A549 (cell line): ENCODE data around the gene DCHS2. TPM values are rescaled to one million over a fixed set of nuclear protein-coding genes. Genes with fewer than 3 reads are reported as not detected.

Experiments
- ATAC-seq, 2 experiments: fragments of 200-7000 bp in 1 of 2; fragments of >200 bp in 1 of 2; cut with Nextera tagmentation in 1 of 2; cut with Tn5 transposase in 1 of 2; 3 replicates each; pipeline versions ENCODE4 v1.8.0 to v1.9.1; 2018 to 2020; ENCODE audit warnings: mild to moderate bottlenecking in 1 of 2, moderate library complexity in 1 of 2
- CTCF ChIA-PET: fragments of 300-600 bp; sonication (Branson Sonifier 250); formaldehyde crosslinking; extraction: SDS; loops from one replicate; lab custom pipeline; 2021; ENCODE audit warnings: antibody characterized with exemption, inconsistent platforms; lab: Yijun Ruan, JAX
- POLR2A ChIA-PET: fragments of 350-600 bp; formaldehyde crosslinking; extraction: SDS; loops from one replicate; lab custom pipeline; 2021; ENCODE audit warnings: antibody characterized with exemption, inconsistent platforms; lab: Yijun Ruan, JAX
- DNase-seq, 2 experiments: peaks; one replicate each; pipeline versions ENCODE4 v3.0.0 to v3.0.0-alpha.2; 2011 to 2016; ENCODE audit warnings: low read depth in 1 of 2, low spot score in 1 of 2
- FAIRE-seq: peaks from 2 replicates; lab custom pipeline; 2011; peaks lifted over from hg19 to GRCh38; lab: Jason Lieb, UNC
- H3K27ac ChIP-seq, 2 experiments: fragments of >200 bp; sonication (Bioruptor Twin); formaldehyde crosslinking; 3 replicates each; pipeline ENCODE4 v1.5.1; 2016 to 2017
- H3K4me1 ChIP-seq: fragments of >200 bp; sonication (Bioruptor Twin); formaldehyde crosslinking; 3 replicates; pipeline ENCODE4 v1.6.1; 2016
- H3K4me2 ChIP-seq: fragments of >200 bp; sonication (Bioruptor Twin); formaldehyde crosslinking; 3 replicates; pipeline ENCODE4 v1.6.1; 2016
- H3K4me3 ChIP-seq: fragments of >200 bp; sonication (Bioruptor Twin); formaldehyde crosslinking; 3 replicates; pipeline ENCODE4 v1.5.1; 2016
- H3K9me3 ChIP-seq: fragments of >200 bp; sonication (Bioruptor Twin); formaldehyde crosslinking; 3 replicates; pipeline ENCODE4 v1.6.1; 2016
- CBX2 ChIP-seq: fragments of 200-600 bp; sonication (generic); IDR thresholded peaks from 2 replicates; pipeline ENCODE4 v1.6.1; 2016; ENCODE audit warnings: low read depth, mild to moderate bottlenecking, borderline replicate concordance
- CBX8 ChIP-seq: fragments of 200-600 bp; sonication (generic); IDR thresholded peaks from 2 replicates; pipeline ENCODE4 v1.6.1; 2016
- CEBPB ChIP-seq, 2 experiments: fragments of >200 bp in 1 of 2; sonication (Bioruptor Twin) in 1 of 2; formaldehyde crosslinking in 1 of 2; IDR thresholded peaks; 2 replicates each; pipeline ENCODE4 v1.6.1; 2012 to 2016
- ESRRA ChIP-seq: fragments of 150-350 bp; IDR thresholded peaks from 2 replicates; pipeline ENCODE4 v1.6.1; 2014; ENCODE audit warnings: mild to moderate bottlenecking, low read length, borderline replicate concordance
- FOXS1 ChIP-seq: fragments of 250-450 bp; sonication (Bioruptor Pico); IDR thresholded peaks from 2 replicates; pipeline ENCODE4 v1.5.0; 2020; ENCODE audit warnings: mild to moderate bottlenecking, moderate library complexity
- HDAC2 ChIP-seq: fragments of 200-600 bp; sonication (generic); IDR thresholded peaks from 2 replicates; pipeline ENCODE4 v1.6.1; 2016
- HOXB13 ChIP-seq: fragments of 250-450 bp; sonication (Bioruptor Pico); IDR thresholded peaks from 2 replicates; pipeline ENCODE4 v1.5.0; 2020; ENCODE audit warnings: low read depth, mild to moderate bottlenecking, moderate library complexity
- HOXB5 ChIP-seq: fragments of 250-450 bp; sonication (Bioruptor Pico); IDR thresholded peaks from 2 replicates; pipeline ENCODE4 v1.5.0; 2020; ENCODE audit warnings: mild to moderate bottlenecking, moderate library complexity
- JUN ChIP-seq, 2 experiments: fragments of >200 bp; sonication (Bioruptor Twin); formaldehyde crosslinking; IDR thresholded peaks; 2 replicates in 1 of 2; 3 replicates in 1 of 2; pipeline ENCODE4 v1.6.1; 2016 to 2017
- JUNB ChIP-seq: fragments of >200 bp; sonication (Bioruptor Twin); formaldehyde crosslinking; IDR thresholded peaks from 2 replicates; pipeline ENCODE4 v1.6.1; 2016
- KDM1A ChIP-seq: fragments of 200-600 bp; sonication (generic); IDR thresholded peaks from 2 replicates; pipeline ENCODE4 v1.6.1; 2016; ENCODE audit warnings: low read depth, mild to moderate bottlenecking
- MYC ChIP-seq: IDR thresholded peaks from 2 replicates; pipeline ENCODE4 v1.6.1; 2012; ENCODE audit warnings: mild to moderate bottlenecking, inconsistent platforms, low read length, improper control_type of control experiment, borderline replicate concordance
- NFE2L2 ChIP-seq: fragments of 150-350 bp; conservative IDR thresholded peaks from 2 replicates; pipeline ENCODE4 v1.6.1; 2014; ENCODE audit warnings: low read length
- POLR2AphosphoS2 ChIP-seq: conservative IDR thresholded peaks from 2 replicates; pipeline ENCODE4 v1.6.1; 2012; ENCODE audit warnings: low read length, improper control_type of control experiment, inconsistent platforms
- SMC3 ChIP-seq: fragments of >200 bp; sonication (Bioruptor Twin); formaldehyde crosslinking; IDR thresholded peaks from 3 replicates; pipeline ENCODE4 v1.6.1; 2018; ENCODE audit warnings: inconsistent platforms
- TFCP2L1 ChIP-seq: fragments of 250-450 bp; sonication (Bioruptor Pico); IDR thresholded peaks from 2 replicates; pipeline ENCODE4 v1.5.0; 2021; ENCODE audit warnings: mild to moderate bottlenecking
- ZSCAN20 ChIP-seq: fragments of 250-450 bp; sonication (Bioruptor Pico); IDR thresholded peaks from 2 replicates; pipeline ENCODE4 v1.8.0; 2022; ENCODE audit warnings: mild to moderate bottlenecking, moderate library complexity
- WGBS: methylation state at CpG from one replicate; pipeline ENCODE4 v1.1.6; 2017; ENCODE audit errors: missing lambda C conversion rate; 5-methylcytosine and 5-hydroxymethylcytosine counted together
- polyA plus RNA-seq, 4 experiments: library from polyadenylated mRNA; depleted of rRNA in 3 of 4; stranded (reverse); fragments of >200 nt; fragmentation: RNase III in 1 of 4; extraction: RNeasy Plus Mini Kit Qiagen cat#74134 plus additional on column Dnase treatment in 1 of 4; gene quantifications; 2 replicates in 3 of 4; 3 replicates in 1 of 4; pipeline ENCODE4 v1.2.3, GENCODE V29; 2011 to 2017
- TF ChIP-seq, protein P1 (sequence below): fragments of 450-650 bp; IDR thresholded peaks from 2 replicates; pipeline ENCODE4 v1.6.1; 2014; ENCODE audit warnings: antibody characterized with exemption
- TF ChIP-seq, protein P2 (sequence below): fragments of >200 bp; sonication (Bioruptor Twin); formaldehyde crosslinking; IDR thresholded peaks from 3 replicates; pipeline ENCODE4 v1.5.1; 2016
- TF ChIP-seq, protein P3 (sequence below): IDR thresholded peaks from 2 replicates; pipeline ENCODE4 v1.6.1; 2012
- TF ChIP-seq, protein P4 (sequence below): IDR thresholded peaks from 2 replicates; pipeline ENCODE4 v1.6.1; 2012; ENCODE audit warnings: low read depth, borderline replicate concordance
- TF ChIP-seq, protein P5 (sequence below): fragments of 150-350 bp; IDR thresholded peaks from 2 replicates; pipeline ENCODE4 v1.6.1; 2014; ENCODE audit warnings: low read depth, mild to moderate bottlenecking, low read length

Gene DCHS2
- polyA plus RNA-seq, 2 of the 4 experiments (the other 2 are of a cell fraction) = 0.06 TPM; not detected in 1

DNA sequence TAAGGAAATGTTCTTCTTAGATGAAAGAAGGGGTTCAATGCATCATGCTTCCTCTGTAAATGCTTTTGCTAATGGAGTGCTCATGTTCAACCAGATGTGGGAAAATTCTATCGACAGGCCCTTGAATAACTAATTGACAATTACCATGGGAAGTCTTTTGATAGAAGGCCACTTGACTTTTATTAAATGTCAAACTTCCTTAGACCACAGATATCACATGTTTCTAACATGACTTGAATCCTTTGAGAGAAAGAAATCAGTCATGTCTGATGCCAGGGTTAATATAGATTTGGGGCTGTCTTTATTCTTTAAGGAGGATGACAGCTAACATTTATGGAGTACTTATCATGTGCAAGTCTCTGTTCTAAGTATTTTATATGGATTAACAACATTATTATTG lies 280.1 kb downstream of the DCHS2 start:
- no peak overlapping the region for H3K4me2 ChIP-seq
- DNase-seq = no peak
- POLR2A ChIA-PET = no interaction called here
- H3K4me1 ChIP-seq = no peaks in the 10 kb centered on the region
- TF ChIP-seq ESRRA (no peak), HOXB13 (CRISPR knock-in tag) (no peak), JUNB (no peak), JUN (IDR thresholded peaks at IDR 0.05) (no peak), TFCP2L1 (CRISPR knock-in tag) (no peak), ZSCAN20 (CRISPR knock-in tag) (no peak), KDM1A (no peak), NFE2L2 (no peak), CEBPB (IDR thresholded peaks at IDR 0.05) (no peak), CBX8 (no peak), MYC (no peak), FOXS1 (CRISPR knock-in tag) (no peak)
- TF ChIP-seq, protein P1, sequence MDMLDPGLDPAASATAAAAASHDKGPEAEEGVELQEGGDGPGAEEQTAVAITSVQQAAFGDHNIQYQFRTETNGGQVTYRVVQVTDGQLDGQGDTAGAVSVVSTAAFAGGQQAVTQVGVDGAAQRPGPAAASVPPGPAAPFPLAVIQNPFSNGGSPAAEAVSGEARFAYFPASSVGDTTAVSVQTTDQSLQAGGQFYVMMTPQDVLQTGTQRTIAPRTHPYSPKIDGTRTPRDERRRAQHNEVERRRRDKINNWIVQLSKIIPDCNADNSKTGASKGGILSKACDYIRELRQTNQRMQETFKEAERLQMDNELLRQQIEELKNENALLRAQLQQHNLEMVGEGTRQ = no peak
- TF ChIP-seq, all 56 proteins: peak for 0
- no peak for ATAC-seq
- Histone ChIP-seq H3K9me3 (no peaks in the 10 kb centered on the region), H3K27ac (no peak overlapping the region), H3K4me3 (no peak overlapping the region)
- 5% methylated on average over 1 of the region's 1 CpG for WGBS
- CTCF ChIA-PET = no interaction called here
- no peak for FAIRE-seq

DNA sequence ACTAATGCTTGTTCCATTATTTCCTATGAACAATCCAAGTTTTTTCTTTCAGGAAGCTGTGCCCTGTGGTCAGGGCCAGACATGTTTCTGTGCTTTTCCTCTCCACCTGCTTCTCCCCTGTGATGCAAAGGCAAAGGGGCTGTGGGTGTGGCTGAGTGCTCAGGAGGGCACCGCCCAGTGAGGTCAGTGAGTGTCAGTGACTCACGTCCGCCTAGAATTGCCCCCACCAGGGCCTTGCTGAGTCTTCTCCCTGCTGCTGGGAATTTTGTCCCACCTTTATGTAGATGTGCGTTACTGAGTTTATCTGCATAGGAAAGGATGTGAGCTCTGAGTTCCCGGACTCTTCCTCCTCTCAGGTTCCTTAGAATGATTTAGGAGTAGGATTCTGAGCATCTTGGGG lies 283.2 kb downstream of the DCHS2 start:
- ChIA-PET CTCF (no interaction called here), POLR2A (no interaction called here)
- DNase-seq (no peak), FAIRE-seq (no peak), ATAC-seq (no peak)
- TF ChIP-seq NFE2L2 = no peak
- no peak for TF ChIP-seq CBX2
- TF ChIP-seq, protein P2, sequence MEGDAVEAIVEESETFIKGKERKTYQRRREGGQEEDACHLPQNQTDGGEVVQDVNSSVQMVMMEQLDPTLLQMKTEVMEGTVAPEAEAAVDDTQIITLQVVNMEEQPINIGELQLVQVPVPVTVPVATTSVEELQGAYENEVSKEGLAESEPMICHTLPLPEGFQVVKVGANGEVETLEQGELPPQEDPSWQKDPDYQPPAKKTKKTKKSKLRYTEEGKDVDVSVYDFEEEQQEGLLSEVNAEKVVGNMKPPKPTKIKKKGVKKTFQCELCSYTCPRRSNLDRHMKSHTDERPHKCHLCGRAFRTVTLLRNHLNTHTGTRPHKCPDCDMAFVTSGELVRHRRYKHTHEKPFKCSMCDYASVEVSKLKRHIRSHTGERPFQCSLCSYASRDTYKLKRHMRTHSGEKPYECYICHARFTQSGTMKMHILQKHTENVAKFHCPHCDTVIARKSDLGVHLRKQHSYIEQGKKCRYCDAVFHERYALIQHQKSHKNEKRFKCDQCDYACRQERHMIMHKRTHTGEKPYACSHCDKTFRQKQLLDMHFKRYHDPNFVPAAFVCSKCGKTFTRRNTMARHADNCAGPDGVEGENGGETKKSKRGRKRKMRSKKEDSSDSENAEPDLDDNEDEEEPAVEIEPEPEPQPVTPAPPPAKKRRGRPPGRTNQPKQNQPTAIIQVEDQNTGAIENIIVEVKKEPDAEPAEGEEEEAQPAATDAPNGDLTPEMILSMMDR = no peak
- TF ChIP-seq, protein P3, sequence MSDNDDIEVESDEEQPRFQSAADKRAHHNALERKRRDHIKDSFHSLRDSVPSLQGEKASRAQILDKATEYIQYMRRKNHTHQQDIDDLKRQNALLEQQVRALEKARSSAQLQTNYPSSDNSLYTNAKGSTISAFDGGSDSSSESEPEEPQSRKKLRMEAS = no peak
- Histone ChIP-seq H3K4me2 (no peak overlapping the region), H3K4me3 (no peak overlapping the region), H3K4me1 (no peaks in the 10 kb centered on the region), H3K27ac (no peak overlapping the region), H3K9me3 (no peaks in the 10 kb centered on the region)
- WGBS = 8% methylated on average over 5 of the region's 5 CpGs

DNA sequence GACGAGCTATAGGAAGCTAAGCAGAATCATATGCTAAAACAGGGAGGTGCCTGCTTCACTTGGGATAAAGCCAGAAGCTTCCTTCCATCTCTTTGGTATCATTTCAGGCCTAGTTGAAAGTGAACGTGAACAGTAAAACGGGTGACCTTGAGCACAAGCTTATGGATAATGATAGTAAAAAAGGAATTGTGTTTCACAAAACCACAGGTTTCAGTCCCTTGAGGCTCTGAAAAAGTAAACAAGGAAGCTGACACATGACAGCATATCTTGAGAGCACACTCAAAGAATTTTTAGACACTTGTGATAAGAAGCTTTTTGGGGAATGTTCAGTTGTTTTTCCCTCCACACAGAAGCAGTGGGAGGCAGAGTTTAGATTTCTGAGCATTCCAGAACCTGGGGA lies 286.1 kb downstream of the DCHS2 start:
- Histone ChIP-seq H3K27ac (no peak overlapping the region), H3K4me1 (no peaks in the 10 kb centered on the region), H3K9me3 (no peaks in the 10 kb centered on the region), H3K4me3 (no peak overlapping the region), H3K4me2 (no peak overlapping the region)
- 8% methylated on average over 3 of the region's 3 CpGs for WGBS
- no peak for DNase-seq
- CTCF ChIA-PET = no interaction called here
- TF ChIP-seq FOXS1 (CRISPR knock-in tag) (no peak), ZSCAN20 (CRISPR knock-in tag) (no peak), TFCP2L1 (CRISPR knock-in tag) (no peak), SMC3 (no peak), HOXB5 (CRISPR knock-in tag) (no peak), HDAC2 (no peak), POLR2AphosphoS2 (no peak), NFE2L2 (no peak)
- TF ChIP-seq, protein P4, sequence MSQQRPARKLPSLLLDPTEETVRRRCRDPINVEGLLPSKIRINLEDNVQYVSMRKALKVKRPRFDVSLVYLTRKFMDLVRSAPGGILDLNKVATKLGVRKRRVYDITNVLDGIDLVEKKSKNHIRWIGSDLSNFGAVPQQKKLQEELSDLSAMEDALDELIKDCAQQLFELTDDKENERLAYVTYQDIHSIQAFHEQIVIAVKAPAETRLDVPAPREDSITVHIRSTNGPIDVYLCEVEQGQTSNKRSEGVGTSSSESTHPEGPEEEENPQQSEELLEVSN = no peak
- TF ChIP-seq, protein P5, sequence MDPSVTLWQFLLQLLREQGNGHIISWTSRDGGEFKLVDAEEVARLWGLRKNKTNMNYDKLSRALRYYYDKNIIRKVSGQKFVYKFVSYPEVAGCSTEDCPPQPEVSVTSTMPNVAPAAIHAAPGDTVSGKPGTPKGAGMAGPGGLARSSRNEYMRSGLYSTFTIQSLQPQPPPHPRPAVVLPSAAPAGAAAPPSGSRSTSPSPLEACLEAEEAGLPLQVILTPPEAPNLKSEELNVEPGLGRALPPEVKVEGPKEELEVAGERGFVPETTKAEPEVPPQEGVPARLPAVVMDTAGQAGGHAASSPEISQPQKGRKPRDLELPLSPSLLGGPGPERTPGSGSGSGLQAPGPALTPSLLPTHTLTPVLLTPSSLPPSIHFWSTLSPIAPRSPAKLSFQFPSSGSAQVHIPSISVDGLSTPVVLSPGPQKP = no peak
- FAIRE-seq = no peak
- ATAC-seq = no peak
- POLR2A ChIA-PET = no interaction called here
